SK-N-SH (cell line): ENCODE measurements around the gene ZFP2. TPM values are rescaled to one million over a fixed set of nuclear protein-coding genes. Genes with fewer than 3 reads are reported as not detected.

ENCODE experiments used
- CTCF ChIA-PET: fragments of 300-600, 350-600 bp; formaldehyde crosslinking; extraction: SDS; loops from one replicate; lab custom pipeline; 2021; lab: Yijun Ruan, JAX
- POLR2A ChIA-PET: fragments of 350-600 bp; sonication (Branson Sonifier 250); formaldehyde crosslinking; extraction: SDS; loops from one replicate; lab custom pipeline; 2020; ENCODE audit warnings: antibody characterized with exemption, inconsistent platforms; lab: Yijun Ruan, JAX
- DNase-seq: peaks from one replicate; pipeline ENCODE4 v3.0.0; 2012
- H2AFZ ChIP-seq: fragments of 200-600 bp; sonication (generic); 2 replicates; pipeline ENCODE4 v1.8.1; 2016; ENCODE audit warnings: antibody characterized with exemption, mild to moderate bottlenecking, low read depth
- H3F3A ChIP-seq: fragments of 200-600 bp; sonication (generic); replicated peaks from 2 replicates; pipeline ENCODE3; 2016; ENCODE audit warnings: antibody characterized with exemption, mild to moderate bottlenecking; ENCODE audit not compliant: insufficient read depth
- H3K27ac ChIP-seq, 2 experiments: fragments of 200-500 bp in 1 of 2; fragments of 200-600 bp in 1 of 2; sonication (Bioruptor generic) in 1 of 2; sonication (generic), shearing (Covaris generic) in 1 of 2; 2 replicates each; pipeline versions ENCODE4 v1.5.1 to v1.6.1; 2014 to 2016; ENCODE audit warnings: low read depth in 2 of 2, inconsistent platforms in 1 of 2, low read length in 1 of 2, mild to moderate bottlenecking in 1 of 2, mixed read lengths in 1 of 2
- H3K27me3 ChIP-seq: fragments of 200-600 bp; sonication (generic), shearing (Covaris generic); 2 replicates; pipeline ENCODE4 v1.6.1; 2016; ENCODE audit warnings: mixed run types; ENCODE audit not compliant: insufficient read depth
- H3K36me3 ChIP-seq, 2 experiments: fragments of 200-500 bp in 1 of 2; fragments of 200-600 bp in 1 of 2; sonication (Bioruptor generic) in 1 of 2; sonication (generic) in 1 of 2; replicated peaks in 1 of 2; 2 replicates each; pipeline versions ENCODE3 to v1.5.1; 2014 to 2016; ENCODE audit warnings: low read length in 1 of 2, mild to moderate bottlenecking in 1 of 2; ENCODE audit not compliant: insufficient read depth in 2 of 2, control insufficient read depth in 1 of 2
- H3K4me1 ChIP-seq, 2 experiments: fragments of 200-500 bp in 1 of 2; fragments of 200-600 bp in 1 of 2; sonication (Bioruptor generic) in 1 of 2; sonication (generic), shearing (Covaris generic) in 1 of 2; 2 replicates each; pipeline versions ENCODE4 v1.5.1 to v1.6.1; 2014 to 2016; ENCODE audit warnings: low read depth in 1 of 2, low read length in 1 of 2, mixed run types in 1 of 2; ENCODE audit not compliant: insufficient read depth in 2 of 2, control insufficient read depth in 1 of 2
- H3K4me2 ChIP-seq: fragments of 200-600 bp; sonication (generic), shearing (Covaris generic); 2 replicates; pipeline ENCODE4 v1.6.1; 2017; ENCODE audit warnings: mixed run types
- H3K4me3 ChIP-seq, 2 experiments: fragments of 200-500 bp in 1 of 2; fragments of 200-600 bp in 1 of 2; sonication (Bioruptor generic) in 1 of 2; sonication (generic), shearing (Covaris generic) in 1 of 2; 2 replicates each; pipeline versions ENCODE4 v1.5.1 to v1.8.1; 2014 to 2016; ENCODE audit warnings: low read depth in 2 of 2, inconsistent platforms in 1 of 2, low read length in 1 of 2, mild to moderate bottlenecking in 1 of 2, mixed read lengths in 1 of 2, moderate library complexity in 1 of 2
- H3K79me2 ChIP-seq: fragments of 200-600 bp; sonication (generic); 2 replicates; pipeline ENCODE4 v1.8.1; 2017; ENCODE audit warnings: mild to moderate bottlenecking; ENCODE audit not compliant: insufficient read depth
- H3K9ac ChIP-seq: fragments of 200-600 bp; sonication (generic); 2 replicates; pipeline ENCODE4 v1.6.1; 2017; ENCODE audit warnings: mixed run types
- H3K9me2 ChIP-seq: fragments of 200-600 bp; sonication (generic); 2 replicates; pipeline ENCODE4 v1.6.1; 2017; ENCODE audit warnings: mixed run types
- H3K9me3 ChIP-seq: fragments of 200-600 bp; sonication (generic); 2 replicates; pipeline ENCODE4 v1.6.1; 2017; ENCODE audit warnings: mixed run types, mild to moderate bottlenecking, moderate library complexity
- H4K20me1 ChIP-seq: fragments of 200-600 bp; sonication (generic); 2 replicates; pipeline ENCODE4 v1.6.1; 2017; ENCODE audit warnings: mild to moderate bottlenecking, mixed run types; ENCODE audit not compliant: insufficient read depth
- CHD2 ChIP-seq: fragments of 150-350 bp; IDR thresholded peaks from 2 replicates; pipeline ENCODE4 v1.6.1; 2018; ENCODE audit warnings: low read length; ENCODE audit not compliant: partially characterized antibody
- EZH2phosphoT487 ChIP-seq: fragments of 200-600 bp; sonication (generic); IDR thresholded peaks from 2 replicates; pipeline ENCODE4 v1.6.1; 2017; ENCODE audit warnings: low read depth, mixed run types, mild to moderate bottlenecking, antibody characterized with exemption, moderate library complexity, borderline replicate concordance
- FOXM1 ChIP-seq: IDR thresholded peaks from 2 replicates; pipeline ENCODE4 v1.4.0; 2012; ENCODE audit warnings: low read depth, mild to moderate bottlenecking
- GATA2 ChIP-seq: sonication (generic); formaldehyde crosslinking; IDR thresholded peaks from 2 replicates; pipeline ENCODE4 v1.5.0; 2020; ENCODE audit warnings: mild to moderate bottlenecking, missing genetic modification reagents
- IRF3 ChIP-seq: fragments of 150-350 bp; IDR thresholded peaks from 2 replicates; pipeline ENCODE4 v1.6.1; 2016; ENCODE audit warnings: mild to moderate bottlenecking, low read depth, low read length
- MAX ChIP-seq: IDR thresholded peaks from 2 replicates; pipeline ENCODE4 v1.4.0; 2012; ENCODE audit warnings: low read depth
- NFIC ChIP-seq: IDR thresholded peaks from 2 replicates; pipeline ENCODE4 v1.4.0; 2012; ENCODE audit warnings: borderline replicate concordance
- RAD21 ChIP-seq: IDR thresholded peaks from 2 replicates; pipeline ENCODE4 v1.6.1; 2012; ENCODE audit warnings: mild to moderate bottlenecking, low read length
- RCOR1 ChIP-seq: fragments of 150-350 bp; IDR thresholded peaks from 2 replicates; pipeline ENCODE4 v1.6.1; 2017; ENCODE audit warnings: antibody characterized with exemption, low read length
- REST ChIP-seq: IDR thresholded peaks from 2 replicates; pipeline ENCODE4 v1.6.1; 2012; ENCODE audit warnings: mild to moderate bottlenecking, low read depth, low read length, moderate library complexity
- RFX5 ChIP-seq: IDR thresholded peaks from 2 replicates; pipeline ENCODE4 v1.6.1; 2012; ENCODE audit warnings: mild to moderate bottlenecking, improper control_type of control experiment, low read length
- RXRA ChIP-seq: IDR thresholded peaks from 2 replicates; pipeline ENCODE4 v1.4.0; 2012; ENCODE audit warnings: low read depth, mild to moderate bottlenecking, borderline replicate concordance
- SMC3 ChIP-seq: IDR thresholded peaks from 2 replicates; pipeline ENCODE4 v1.6.1; 2012; ENCODE audit warnings: low read depth, low read length, improper control_type of control experiment
- TAF1 ChIP-seq: IDR thresholded peaks from 2 replicates; pipeline ENCODE4 v1.6.1; 2012; ENCODE audit warnings: low read depth, mild to moderate bottlenecking, low read length, moderate library complexity, borderline replicate concordance
- TCF12 ChIP-seq: IDR thresholded peaks from 2 replicates; pipeline ENCODE4 v1.4.0; 2012
- USF1 ChIP-seq: IDR thresholded peaks from 2 replicates; pipeline ENCODE4 v1.4.0; 2012; ENCODE audit warnings: low read depth, borderline replicate concordance
- ZBTB33 ChIP-seq: IDR thresholded peaks from 2 replicates; pipeline ENCODE4 v1.4.0; 2012; ENCODE audit warnings: low read depth, borderline replicate concordance
- WGBS: methylation state at CpG from one replicate; pipeline ENCODE4 v1.1.6; 2017; ENCODE audit warnings: low lambda C conversion rate; 5-methylcytosine and 5-hydroxymethylcytosine counted together
- polyA plus RNA-seq, 3 experiments: library from polyadenylated mRNA; depleted of rRNA; stranded (reverse); fragments of >200 nt; gene quantifications; 2 replicates each; pipeline ENCODE4 v1.2.3, GENCODE V29; 2012

Gene ZFP2
- polyA plus RNA-seq, 1 of the 3 experiments (the other 2 are of a cell fraction), result 0.33 TPM

GRCh38 chr5:178870411-178870810 lies 25.3 kb upstream of the ZFP2 start:
- Histone ChIP-seq H3K9me2 (no peaks in the 10 kb centered on the region), H4K20me1 (no peaks in the 10 kb centered on the region), H3K9me3 (no peaks in the 10 kb centered on the region; the same call in 1 of the 2 replicates), H3K79me2 (no peaks in the 10 kb centered on the region; the same call in 1 of the 2 replicates), H3K27ac (no peak overlapping the region), H3K4me2 (no peak overlapping the region), H3F3A (no peaks in the 10 kb centered on the region), H3K27me3 (no peaks in the 10 kb centered on the region), H3K36me3 (peaks cover 65 to 67% of the 10 kb centered on the region in 2 experiments), H3K4me1 (no peaks in the 10 kb centered on the region), H2AFZ (no peak overlapping the region), H3K4me3 (no peak overlapping the region), H3K9ac (no peak overlapping the region)
- POLR2A ChIA-PET, result no interaction called here
- WGBS, result 90% methylated on average over 6 of the region's 8 CpGs
- DNase-seq, result no peak
- CTCF ChIA-PET, result no interaction called here
- no peak for TF ChIP-seq RFX5
- TF ChIP-seq RCOR1, result no peak
- TF ChIP-seq ZBTB33, result no peak
- TF ChIP-seq IRF3, result no peak
- TF ChIP-seq FOXM1, result no peak
- TF ChIP-seq MAX, result no peak
- no peak for TF ChIP-seq RAD21
- no peak for TF ChIP-seq RXRA
- no peak for TF ChIP-seq NFIC
- TF ChIP-seq EZH2phosphoT487, result no peak

- no peak for DNase-seq
- Histone ChIP-seq H3K4me3 (no peak overlapping the region), H3K4me2 (no peak overlapping the region), H2AFZ (no peak overlapping the region), H3K9ac (no peak overlapping the region), H3K36me3 (peaks cover 61 to 62% of the 10 kb centered on the region in 2 experiments), H4K20me1 (no peaks in the 10 kb centered on the region), H3K27ac (no peak overlapping the region), H3K9me3 (no peaks in the 10 kb centered on the region; the same call in 1 of the 2 replicates), H3K27me3 (no peaks in the 10 kb centered on the region), H3K4me1 (no peaks in the 10 kb centered on the region), H3K79me2 (no peaks in the 10 kb centered on the region; the same call in 1 of the 2 replicates), H3F3A (no peaks in the 10 kb centered on the region), H3K9me2 (no peaks in the 10 kb centered on the region)
- ChIA-PET POLR2A (no interaction called here), CTCF (no interaction called here)
- WGBS, result 95% methylated on average over 1 of the region's 1 CpG
- TF ChIP-seq GATA2 (CRISPR knock-in tag) (no peak), SMC3 (no peak), TCF12 (no peak), RAD21 (no peak), USF1 (no peak), RCOR1 (no peak), CHD2 (no peak), TAF1 (no peak), RFX5 (no peak), REST (no peak), IRF3 (no peak), EZH2phosphoT487 (no peak), NFIC (no peak)
These were observed 23.4 kb upstream of the ZFP2 start for GRCh38 chr5:178872302-178872701.
